ENCODE measurements around the gene RAI1.

The RAI1 gene

GRCh38 chr17:17856386-17856785 lies 175.1 kb downstream of the RAI1 start:
- no peak for DNase-seq (ENCODE audit: low read depth in 2 of 3, low spot score in 1 of 3)

GRCh38 chr17:17857496-17857895 lies 176.2 kb downstream of the RAI1 start:
- DNase-seq (ENCODE audit: low read depth in 2 of 3, low spot score in 1 of 3), result no peak

- peak in 2 of 3 donors; percentile 55 to 61 for DNase-seq (ENCODE audit: low read depth in 2 of 3, low spot score in 1 of 3)
These were observed 178.9 kb downstream of the RAI1 start for GRCh38 chr17:17859909-17860765.

DNA sequence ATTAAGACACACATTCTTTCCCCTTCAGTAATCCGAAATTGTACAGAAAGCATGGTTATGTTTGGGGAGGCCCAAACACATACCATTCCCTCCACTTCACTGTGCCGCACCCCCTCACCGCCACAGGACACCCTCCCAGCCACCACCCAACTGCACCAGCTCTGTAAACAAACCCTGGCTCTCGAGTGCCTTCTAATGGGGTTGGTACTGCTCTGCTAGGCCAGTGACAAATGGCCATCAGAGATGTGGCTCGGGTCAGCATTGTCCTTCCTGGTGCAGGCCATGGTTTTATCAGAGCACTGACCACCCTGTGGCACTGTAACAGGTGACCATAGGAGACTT lies 179.5 kb downstream of the RAI1 start:
- DNase-seq (ENCODE audit: low read depth in 2 of 3, low spot score in 1 of 3), result no peak
